Endothelial cell of umbilical vein (primary cell): ENCODE data around the gene COG2.

ENCODE experiments used
- CTCF ChIP-seq, 2 donors: IDR thresholded peaks; 1 replicate in 1 of 2; 2 replicates in 1 of 2; pipeline ENCODE4 v1.5.1; 2011; ENCODE audit warnings: low read length in 2 of 2, mild to moderate bottlenecking in 2 of 2, moderate library complexity in 2 of 2, control low read depth in 1 of 2, inconsistent platforms in 1 of 2, low read depth in 1 of 2; ENCODE audit not compliant: insufficient read depth in 1 of 2; ENCODE audit errors: extremely low read depth in 1 of 2
- MAX ChIP-seq: IDR thresholded peaks from 2 replicates; pipeline ENCODE4 v1.6.1; 2011; ENCODE audit not compliant: insufficient read depth, insufficient read length
- POLR2A ChIP-seq: IDR thresholded peaks from 2 replicates; pipeline ENCODE4 v1.6.1; 2012; ENCODE audit warnings: low read depth, mild to moderate bottlenecking, control low read depth, low read length
- POLR2AphosphoS5 ChIP-seq: IDR thresholded peaks from 2 replicates; pipeline ENCODE4 v1.6.1; 2012; ENCODE audit warnings: low read depth, mild to moderate bottlenecking, control low read depth, low read length, moderate library complexity; ENCODE audit not compliant: insufficient read depth

GRCh38 chr1:230631477-230631876 is 10.8 kb upstream of the COG2 start:
- TF ChIP-seq CTCF (IDR thresholded peaks at IDR 0.05; ENCODE audit: extremely low read depth in 1 of 2, insufficient read depth in 1 of 2, low read depth in 1 of 2, low read length in 2 of 2): no peak
- TF ChIP-seq POLR2A: no peak
- TF ChIP-seq MAX: no peak
- no peak for TF ChIP-seq POLR2AphosphoS5
